ENCODE data around the gene ZNF302.

Gene ZNF302

DNA sequence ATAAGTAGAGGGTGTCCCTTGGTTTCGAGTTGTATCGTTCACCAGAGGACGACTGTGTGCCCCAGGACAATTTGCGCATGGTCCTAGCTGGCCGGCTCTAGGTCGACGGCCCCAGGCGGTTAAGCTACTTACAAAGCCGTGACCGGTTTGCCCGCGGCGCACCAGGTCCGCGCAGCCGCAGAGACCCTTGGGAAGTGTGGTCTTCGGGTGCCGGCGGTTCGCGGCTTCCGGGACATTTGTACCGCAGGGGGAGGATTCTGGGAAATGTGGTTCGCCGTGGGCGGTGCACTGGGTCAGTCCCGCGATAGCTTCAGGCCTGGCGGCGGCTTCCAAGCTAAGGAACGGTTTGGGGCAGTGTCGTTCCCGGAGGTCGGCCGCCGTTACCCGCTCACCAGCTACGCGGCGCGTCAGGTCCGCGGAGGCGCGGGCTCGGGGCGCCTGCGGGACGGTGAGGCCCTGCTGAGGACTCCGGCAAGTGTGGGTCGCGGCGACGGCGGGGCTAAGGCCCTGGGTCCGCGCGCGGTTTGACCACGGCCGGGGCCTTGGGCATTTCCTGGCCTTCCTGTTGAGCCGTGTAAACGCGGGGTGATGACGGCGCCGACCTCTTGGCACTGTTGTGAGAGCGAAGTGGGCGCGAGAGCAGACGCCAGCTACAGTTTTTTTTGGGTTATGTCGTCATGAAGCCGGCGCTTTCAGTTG is at the start of gene ZNF302:
ZNF302 (plus strand) TSS at position 293 of the 699 bp plus-strand sequence. CDS start 1,127 bp downstream, outside the sequence.
- TF ChIP-seq, protein P1, sequence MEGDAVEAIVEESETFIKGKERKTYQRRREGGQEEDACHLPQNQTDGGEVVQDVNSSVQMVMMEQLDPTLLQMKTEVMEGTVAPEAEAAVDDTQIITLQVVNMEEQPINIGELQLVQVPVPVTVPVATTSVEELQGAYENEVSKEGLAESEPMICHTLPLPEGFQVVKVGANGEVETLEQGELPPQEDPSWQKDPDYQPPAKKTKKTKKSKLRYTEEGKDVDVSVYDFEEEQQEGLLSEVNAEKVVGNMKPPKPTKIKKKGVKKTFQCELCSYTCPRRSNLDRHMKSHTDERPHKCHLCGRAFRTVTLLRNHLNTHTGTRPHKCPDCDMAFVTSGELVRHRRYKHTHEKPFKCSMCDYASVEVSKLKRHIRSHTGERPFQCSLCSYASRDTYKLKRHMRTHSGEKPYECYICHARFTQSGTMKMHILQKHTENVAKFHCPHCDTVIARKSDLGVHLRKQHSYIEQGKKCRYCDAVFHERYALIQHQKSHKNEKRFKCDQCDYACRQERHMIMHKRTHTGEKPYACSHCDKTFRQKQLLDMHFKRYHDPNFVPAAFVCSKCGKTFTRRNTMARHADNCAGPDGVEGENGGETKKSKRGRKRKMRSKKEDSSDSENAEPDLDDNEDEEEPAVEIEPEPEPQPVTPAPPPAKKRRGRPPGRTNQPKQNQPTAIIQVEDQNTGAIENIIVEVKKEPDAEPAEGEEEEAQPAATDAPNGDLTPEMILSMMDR (IDR thresholded peaks at IDR 0.05; ENCODE audit: low read depth, low read length), result no peak
- peak; percentile 99 for DNase-seq (ENCODE audit: low read depth, low spot score)
- in situ Hi-C loops (cut with HindIII; ENCODE audit: low sequenced_read_pairs), result no loop called here
- peak within 1 kb of the TSS; percentile 70 for H3K4me3 ChIP-seq (ENCODE audit: low read depth, low read length)

DNA sequence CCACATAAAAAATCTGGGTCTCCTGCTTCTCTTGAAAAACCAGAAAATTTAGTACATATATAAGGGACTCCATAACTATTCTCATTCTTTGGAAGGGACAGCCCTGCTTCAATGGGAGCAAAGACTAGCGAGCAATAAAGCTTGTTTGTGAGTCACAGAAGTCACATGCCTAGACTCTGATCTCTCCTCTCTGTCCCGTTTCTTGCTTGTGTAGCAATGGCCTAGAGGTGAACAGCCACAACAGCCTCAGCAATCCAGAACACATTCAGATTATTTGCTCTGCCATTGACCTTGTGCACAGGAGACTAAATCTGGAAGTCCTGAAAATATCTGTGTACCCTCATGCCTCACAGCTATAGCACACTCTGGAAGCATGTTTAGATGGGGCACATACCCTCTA is 43.7 kb upstream of the ZNF302 start:
- no peak overlapping the region for H3K4me3 ChIP-seq (ENCODE audit: low read depth, low read length)
- in situ Hi-C loops (cut with HindIII; ENCODE audit: low sequenced_read_pairs), result no loop called here
- no peak for DNase-seq (ENCODE audit: low read depth, low spot score)
- TF ChIP-seq, protein P1 (IDR thresholded peaks at IDR 0.05; ENCODE audit: low read depth, low read length), result no peak

DNA sequence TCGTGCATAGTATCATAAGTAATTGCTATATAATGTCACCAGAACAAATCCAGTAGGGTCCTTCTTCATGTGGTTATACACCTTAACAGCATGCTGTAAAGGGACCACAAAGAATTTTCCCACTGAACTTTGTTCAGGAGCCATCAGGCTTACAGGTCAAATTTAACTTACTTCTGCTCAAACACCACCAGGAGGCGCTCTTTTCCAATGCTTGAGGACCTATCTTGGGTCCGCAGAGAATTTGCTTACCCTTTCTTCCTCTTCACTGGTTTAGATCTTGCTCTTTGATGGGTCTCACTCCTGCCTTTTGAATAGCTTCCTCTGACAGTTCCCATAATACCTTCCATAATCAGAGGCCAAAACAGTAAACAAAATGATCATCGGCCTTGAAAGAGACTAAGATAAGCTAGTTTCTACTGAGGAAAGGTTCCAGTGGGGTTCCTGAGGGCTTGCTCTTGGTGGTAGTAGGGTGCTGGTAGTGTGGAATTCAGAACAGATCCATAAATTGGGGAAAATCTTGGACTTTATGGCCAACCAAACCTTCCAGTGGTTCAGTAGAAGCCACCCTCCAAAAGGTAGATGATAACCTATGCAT is 37.9 kb upstream of the ZNF302 start:
- peak; percentile 32 for DNase-seq (ENCODE audit: low read depth, low spot score)
- TF ChIP-seq, protein P1 (IDR thresholded peaks at IDR 0.05; ENCODE audit: low read depth, low read length), result peak; percentile 60
- in situ Hi-C loops (cut with HindIII; ENCODE audit: low sequenced_read_pairs), result no loop called here
- H3K4me3 ChIP-seq (ENCODE audit: low read depth, low read length), result no peak overlapping the region

DNA sequence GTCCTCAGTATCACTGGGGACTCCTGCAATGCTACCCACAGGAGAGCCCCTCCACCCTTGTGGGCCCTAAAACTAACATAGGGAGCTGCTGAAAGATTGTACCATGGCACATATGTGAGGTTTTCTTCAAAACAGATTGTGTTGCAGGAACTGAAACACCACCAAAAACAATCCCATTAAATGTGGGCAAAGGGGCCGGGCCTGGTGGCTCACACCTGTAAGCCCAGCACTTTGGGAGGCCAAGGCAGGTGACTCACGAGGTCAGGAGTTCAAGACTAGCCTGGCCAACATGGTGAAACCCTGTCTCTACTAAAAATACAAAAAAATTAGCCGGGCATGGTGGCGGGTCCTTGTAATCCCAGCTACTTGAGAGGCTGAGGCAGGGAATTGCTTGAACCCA is 35.2 kb upstream of the ZNF302 start:
- in situ Hi-C loops (cut with HindIII; ENCODE audit: low sequenced_read_pairs), result no loop called here
- DNase-seq (ENCODE audit: low read depth, low spot score), result no peak
- no peak overlapping the region for H3K4me3 ChIP-seq (ENCODE audit: low read depth, low read length)
- TF ChIP-seq, protein P1 (IDR thresholded peaks at IDR 0.05; ENCODE audit: low read depth, low read length), result no peak

DNA sequence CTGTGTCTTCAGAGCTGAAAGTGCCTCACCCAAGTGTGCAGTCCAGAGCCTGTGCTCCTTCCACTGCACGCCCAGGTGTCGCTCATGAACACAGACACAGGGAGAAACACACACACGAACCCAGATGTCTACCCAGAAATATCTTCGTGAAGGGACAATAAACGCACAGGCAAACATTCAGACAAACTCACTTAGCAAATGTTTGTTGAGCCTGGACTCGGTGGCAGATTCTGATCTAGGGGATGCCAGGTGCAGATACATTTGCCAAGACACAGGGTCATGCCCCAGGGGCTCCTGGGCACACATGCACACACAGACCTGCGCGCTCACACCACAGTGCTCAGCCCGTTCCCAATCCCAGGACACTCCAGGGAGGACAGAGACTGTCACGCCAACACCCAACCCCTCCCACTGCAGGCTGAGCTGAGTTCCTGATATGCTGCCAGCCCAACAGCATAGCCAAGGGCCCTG is 32.5 kb upstream of the ZNF302 start:
- no peak for DNase-seq (ENCODE audit: low read depth, low spot score)
- in situ Hi-C loops (cut with HindIII; ENCODE audit: low sequenced_read_pairs), result no loop called here
- TF ChIP-seq, protein P1 (IDR thresholded peaks at IDR 0.05; ENCODE audit: low read depth, low read length), result no peak
- no peak overlapping the region for H3K4me3 ChIP-seq (ENCODE audit: low read depth, low read length)

DNA sequence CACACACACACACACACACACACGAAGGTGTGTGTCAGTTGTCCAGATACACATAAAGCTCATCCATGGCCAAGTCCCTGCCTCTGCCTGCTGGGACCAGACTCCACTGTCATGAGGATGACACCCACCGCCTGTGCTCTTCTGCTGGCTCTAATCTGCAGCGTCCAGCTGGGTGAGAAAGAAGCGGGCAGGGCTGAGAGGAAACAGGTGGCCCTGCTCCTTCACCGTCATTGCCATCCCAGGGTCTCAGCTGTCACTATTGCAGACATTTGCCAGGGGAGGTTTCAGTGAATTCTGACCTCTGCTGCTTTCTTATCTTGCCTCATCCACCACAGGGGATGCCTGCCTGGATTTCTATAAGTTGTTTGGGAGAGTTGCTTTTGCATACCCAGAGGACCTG is 31.9 kb upstream of the ZNF302 start:
- in situ Hi-C loops (cut with HindIII; ENCODE audit: low sequenced_read_pairs), result no loop called here
- TF ChIP-seq, protein P1 (IDR thresholded peaks at IDR 0.05; ENCODE audit: low read depth, low read length), result no peak
- no peak overlapping the region for H3K4me3 ChIP-seq (ENCODE audit: low read depth, low read length)
- DNase-seq (ENCODE audit: low read depth, low spot score), result no peak
